CD4-positive, alpha-beta T cell treated with Interleukin-2 at 100 ng/mL for 4 hours (primary cell): Measurements from ENCODE around the gene RASA2.
"Not testable (repeated sequence)": the region's sequence is repeated elsewhere in the genome, so short reads cannot be mapped to it uniquely, and the experiment has no call there.

Source experiments
- DNase-seq: peaks from one replicate; pipeline ENCODE4 v3.0.0-alpha.2; 2020; ENCODE audit warnings: low spot score

Gene RASA2

DNA sequence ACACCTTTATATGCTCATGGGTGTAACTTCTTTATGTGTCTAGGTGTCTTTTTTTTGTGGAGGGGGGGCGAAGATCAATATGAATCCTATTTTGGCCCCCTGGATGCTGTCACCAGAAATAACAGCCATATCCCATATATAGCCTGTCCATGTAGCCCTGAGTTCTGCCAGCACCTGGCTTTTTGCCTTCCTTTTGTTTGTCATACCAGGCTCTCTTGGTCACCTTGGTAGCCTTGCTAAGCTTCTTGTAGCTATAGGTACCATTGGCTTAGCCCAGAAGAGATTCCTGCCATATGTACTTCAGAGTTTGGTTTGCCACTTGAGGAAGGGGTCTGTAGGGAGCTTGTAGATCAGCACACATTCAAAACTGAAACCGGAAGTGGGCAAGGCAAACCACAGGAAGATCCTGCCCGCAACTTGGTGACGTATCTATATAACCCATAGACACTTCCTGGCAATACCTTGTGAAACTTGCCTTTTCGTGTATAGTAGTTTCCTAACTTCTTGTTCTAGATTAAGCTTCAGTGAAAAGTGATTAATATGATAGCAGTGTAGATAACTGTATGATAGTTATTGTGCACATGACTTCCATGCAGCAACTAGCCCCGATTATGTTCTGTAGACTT lies 11.9 kb downstream of the RASA2 start:
- peak; percentile 91 for DNase-seq

DNA sequence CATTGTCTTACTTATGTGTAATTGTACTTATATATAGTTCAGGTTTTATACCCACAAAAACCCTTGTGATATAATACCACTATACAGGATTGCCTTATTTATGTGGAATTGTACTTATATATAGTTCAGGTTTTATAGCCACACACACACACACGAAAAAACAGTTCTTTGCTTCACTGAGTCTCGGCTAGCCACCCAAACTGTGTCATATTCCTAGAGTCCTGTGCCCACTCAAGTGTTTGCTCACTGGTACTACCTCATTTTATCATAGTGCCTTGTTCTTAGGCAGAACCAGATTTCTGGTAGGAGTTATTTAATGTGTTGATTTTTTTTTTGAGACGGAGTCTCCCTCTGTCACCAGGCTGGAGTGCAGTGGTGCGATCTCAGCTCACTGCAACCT lies 12.5 kb downstream of the RASA2 start:
- DNase-seq: no peak

DNA sequence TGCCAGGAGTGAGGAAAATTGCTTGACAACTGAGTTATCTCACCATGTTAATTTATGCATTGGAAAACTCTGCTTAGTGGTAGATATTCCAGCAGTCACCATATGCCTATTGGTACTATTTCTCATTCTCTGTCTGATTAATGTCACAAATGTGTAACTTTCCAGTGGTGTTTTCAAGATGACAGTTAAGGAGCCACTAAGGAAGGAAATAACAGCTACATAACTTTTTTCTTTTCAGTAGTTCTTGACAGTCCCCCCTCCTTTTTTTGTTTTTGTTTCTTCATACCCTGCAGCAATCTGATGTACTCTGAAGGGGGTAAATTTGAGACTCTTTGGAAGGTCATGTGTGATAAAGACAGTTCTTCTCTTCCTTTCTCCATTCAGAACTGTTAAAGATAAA lies 13.1 kb downstream of the RASA2 start:
- peak; percentile 15 for DNase-seq

DNA sequence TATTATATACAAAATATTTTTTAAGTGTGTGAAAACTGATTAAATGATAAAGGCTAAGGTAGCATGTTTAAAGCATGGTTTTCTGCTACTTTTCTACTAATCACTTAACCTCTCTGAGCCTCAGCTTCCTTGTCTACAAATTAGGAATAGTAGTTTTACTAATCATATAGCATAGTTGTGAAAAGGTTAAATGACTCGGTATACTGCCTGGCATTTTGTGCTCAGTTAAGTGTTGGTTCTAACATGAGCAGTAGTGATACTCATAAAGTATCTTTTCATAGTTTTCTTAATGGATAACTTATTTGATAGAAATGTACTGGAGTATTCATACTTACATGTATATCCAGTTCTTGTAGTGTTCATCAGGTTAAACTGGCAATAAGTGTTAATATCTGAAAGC lies 13.6 kb downstream of the RASA2 start:
- DNase-seq: no peak

DNA sequence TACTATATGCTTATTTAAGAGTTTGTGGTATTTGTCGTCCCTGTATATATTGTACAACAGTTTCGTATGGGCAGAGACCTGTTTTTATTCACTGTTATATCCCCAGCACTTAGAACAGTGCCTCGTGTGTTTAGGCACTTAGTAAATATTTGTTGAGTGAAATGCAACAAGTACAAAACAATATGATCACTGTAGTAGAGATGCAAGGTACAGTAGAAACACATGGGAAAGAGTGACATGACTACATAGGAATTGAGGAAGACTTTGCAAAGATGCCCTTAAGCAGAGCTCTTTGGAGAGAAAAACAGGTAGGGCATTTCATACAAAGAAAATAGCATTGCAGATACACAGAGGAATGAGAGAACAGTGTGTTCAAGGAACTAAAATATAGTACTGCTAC lies 18.3 kb downstream of the RASA2 start:
- no peak for DNase-seq

DNA sequence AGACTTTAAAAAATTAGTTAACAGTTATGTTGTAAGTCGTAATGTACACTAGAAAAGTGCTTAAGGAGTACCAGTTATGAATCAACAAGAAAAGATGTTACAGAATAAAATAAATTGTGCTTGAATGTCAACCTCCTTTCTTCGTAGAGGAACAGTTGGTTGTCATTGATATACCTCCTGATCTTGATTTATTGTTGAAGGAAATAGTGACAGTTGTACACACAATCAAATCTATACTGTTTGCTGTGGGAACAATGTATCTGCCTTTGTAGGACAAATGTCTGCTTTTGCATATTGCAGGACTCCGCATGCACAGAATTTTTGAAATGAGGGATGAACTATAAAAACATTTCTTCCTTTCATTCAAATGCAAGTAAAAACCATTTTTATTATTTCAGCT lies 19.2 kb downstream of the RASA2 start:
- no peak for DNase-seq

DNA sequence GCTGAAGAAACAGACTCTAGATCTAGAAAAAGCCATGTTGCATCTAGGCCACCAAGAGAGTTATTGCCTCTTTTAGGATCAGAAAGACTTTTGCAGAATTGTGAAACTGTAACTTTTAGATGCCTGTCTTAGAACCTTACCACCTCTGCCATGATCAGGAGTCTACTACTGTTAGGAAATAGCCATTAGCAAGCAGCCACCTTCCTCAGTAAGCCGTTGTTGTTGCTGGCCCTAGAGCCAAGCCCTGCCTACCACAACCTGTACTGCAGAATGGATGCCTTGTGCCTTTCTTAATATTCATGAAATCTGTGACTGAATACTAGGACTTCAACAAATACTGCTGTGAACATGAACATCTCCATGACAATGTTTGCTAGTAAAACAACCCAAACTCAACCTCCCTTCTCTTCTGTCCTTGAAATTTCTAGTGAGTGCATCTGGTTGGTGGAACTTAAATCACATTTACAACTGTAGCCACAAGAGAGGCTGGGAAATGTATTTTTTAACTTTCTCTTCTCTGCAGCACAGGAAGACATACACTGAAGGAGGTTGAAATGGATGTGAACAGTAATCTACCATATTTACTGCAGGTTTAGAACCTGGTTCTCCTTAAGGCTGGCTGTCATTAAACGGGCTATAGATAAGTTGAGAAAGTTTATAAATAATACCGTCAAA lies 20.7 kb downstream of the RASA2 start:
- DNase-seq: no peak

DNA sequence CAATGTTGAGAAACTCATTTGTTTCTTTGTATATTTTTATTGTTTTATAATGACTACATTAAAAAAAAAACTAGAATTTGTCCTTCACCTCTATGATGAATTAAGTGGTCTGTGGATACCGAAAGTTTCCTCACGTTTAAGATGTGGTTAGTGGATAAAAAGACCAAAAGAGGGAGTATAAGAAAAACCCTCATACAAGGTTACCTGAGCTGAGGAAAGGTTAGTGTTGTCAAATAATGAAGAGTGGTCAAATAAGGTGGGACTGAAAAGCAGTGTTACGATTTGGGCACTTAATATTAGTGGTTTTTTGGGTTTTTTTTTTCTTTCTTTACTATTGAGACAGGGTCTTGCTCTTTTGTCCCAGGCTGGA lies 21.2 kb downstream of the RASA2 start:
- DNase-seq: no peak

DNA sequence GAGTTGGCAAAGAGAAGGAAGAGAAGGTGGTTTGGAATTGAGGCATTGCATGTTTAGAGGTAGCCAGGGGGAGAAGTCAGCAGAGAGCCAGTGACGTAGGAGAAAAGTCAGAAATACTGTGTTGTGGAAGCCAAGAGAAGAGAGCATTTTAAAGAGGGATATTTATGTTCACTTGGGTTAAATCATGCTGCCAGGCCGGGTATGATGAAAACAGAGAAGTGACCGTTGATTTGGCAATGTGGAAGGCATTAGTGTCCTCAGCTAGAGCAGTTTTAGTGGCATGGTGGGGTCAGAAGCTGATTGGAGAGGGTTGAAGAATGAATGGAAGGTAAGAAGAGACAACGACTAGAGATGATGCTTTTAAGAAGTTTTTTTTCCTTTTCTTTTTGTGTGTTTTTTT lies 24.5 kb downstream of the RASA2 start:
- no peak for DNase-seq

DNA sequence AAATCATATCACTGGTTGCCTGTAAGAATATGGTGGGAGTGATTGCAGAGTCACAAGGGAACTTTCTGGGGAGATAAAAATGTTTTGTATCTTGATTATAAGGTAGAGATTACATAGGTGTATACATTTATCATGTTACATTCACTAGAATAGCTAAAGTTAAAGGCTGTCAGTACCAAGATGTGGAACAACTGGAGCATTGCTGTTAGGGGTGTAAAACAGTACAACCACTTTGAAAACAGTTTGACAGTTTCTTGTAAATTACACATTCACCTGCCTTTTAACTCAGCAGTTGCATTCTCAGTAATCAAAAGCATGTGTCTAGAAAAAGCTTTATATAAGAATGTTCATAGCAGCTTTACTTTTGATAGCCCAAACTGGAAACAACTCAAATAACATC lies 27.6 kb downstream of the RASA2 start:
- no peak for DNase-seq

DNA sequence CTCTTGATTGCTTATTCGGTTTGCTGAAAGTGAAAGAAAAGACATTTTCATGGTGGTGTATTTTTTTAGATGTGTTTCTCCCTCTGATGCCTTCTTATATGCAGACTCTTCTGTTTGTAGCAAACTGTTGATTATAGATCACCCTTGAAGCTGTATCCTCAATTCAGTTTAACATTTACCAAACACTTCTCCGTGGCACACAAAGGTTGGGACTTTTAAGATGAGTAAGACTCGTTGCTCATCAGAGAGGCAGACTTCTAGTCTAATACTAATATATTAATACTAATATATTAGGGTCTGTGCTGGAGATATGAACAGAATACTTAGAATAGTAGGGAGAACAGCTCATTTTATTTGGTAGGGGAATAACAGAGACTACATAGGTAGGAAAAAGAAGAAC lies 32.8 kb downstream of the RASA2 start:
- DNase-seq: no peak

DNA sequence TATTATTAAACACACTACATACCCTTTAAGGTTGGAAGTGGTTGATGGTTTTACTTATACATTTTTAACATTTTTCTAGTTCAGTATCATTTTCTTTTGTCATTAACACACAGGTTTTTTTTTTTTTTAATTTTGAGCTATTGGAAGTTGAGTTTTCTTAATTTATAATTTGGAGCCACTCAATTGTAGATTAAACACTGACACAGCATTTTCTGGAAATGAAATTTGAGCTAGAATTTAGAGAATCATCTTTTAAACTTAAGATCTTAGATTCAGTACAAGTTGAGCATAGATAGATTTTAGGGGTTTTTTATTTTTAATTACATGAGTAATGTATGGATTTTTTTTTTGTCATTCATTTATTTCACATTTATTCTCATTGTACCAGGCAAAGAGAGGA lies 35.0 kb downstream of the RASA2 start:
- no peak for DNase-seq

DNA sequence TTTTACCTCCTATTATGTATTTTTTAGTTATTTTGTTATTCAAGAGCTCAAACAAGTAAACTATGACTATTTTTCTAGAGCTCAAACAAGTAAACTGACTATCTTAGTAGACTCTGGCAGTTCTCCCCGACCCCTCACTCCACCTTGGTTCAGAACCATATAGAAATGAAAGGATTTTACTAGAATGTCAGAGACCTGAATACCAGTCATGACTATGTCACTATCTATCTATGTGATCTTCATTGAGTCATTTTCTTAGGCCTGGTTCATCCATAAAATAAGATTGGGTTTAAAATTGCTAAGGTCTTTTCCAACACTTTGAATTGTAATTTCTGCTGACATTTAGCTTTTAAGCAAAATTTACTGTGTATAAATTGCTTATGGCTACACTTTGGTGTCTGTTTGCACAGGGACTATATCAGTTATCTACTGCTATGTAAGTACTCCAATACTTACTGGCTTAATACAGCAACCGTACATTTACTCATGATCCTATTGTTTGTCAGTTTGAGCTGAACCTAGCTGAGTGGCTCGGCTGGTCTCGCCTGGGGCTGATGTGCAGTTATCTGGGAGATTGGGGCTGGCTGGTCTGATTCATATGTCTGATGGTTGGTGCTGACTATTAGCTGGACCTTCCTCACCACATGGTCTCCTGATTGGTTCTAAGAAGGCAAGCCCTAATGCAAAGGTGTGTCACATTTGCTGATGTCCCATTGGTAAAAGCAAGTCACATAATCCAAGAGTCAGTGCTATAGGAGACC lies 37.0 kb downstream of the RASA2 start:
- no peak for DNase-seq

DNA sequence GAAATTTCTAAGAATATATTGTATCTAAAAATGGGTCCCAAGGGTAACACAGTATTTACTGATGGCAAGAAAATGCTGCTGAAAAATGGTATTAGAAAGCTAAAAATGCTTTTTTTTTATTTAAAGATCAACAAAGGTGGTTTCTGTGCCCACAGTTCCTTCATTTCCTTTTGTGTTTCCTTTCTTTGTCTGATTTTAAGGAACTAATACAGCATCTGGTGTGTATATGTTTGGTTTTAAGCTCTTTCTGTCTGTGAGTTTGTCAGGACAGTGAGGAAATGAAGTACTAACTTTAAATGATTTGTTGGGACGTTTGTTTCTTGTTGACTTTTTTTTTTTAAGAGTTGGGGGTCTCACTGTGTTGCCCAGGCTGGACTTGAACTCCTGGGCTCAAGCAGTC lies 38.2 kb downstream of the RASA2 start:
- no peak for DNase-seq

DNA sequence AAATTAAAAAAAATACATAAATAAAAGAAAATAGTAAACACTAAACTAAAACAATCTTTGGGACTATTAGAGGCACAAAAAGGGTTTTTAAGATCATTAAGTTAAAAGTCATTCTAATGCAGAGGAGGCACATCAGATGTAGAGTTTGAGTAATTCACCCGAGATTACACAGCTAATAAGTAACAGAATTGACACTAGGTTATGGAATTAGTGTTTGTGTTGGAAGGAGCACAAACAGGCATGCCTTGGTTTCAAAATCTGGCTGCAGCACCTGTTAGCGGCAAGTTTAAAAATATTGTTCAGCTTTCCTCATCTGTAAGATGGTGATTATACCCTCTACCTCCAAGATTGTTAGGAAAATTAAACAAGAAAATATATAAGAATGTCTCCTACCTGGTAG lies 39.0 kb downstream of the RASA2 start:
- no peak for DNase-seq

DNA sequence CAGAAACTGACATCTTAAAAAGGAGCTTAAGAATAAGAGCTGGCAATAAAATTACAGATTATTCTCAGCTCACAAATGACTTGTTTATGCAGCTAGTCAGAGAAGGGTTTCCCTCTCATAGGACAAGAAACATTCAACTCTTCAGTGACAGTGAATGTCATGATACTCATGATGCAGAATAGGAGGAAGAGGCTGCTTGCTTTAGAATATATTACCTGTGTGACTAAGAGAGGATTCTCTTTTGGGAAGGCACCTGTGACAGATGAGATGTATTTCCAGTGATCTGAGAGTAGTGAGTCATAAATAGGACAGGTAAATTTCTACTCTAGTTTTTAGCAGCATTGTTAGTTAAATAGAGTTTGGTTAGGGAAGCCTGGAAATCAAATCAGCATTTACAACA lies 39.9 kb downstream of the RASA2 start:
- peak; percentile 42 for DNase-seq

DNA sequence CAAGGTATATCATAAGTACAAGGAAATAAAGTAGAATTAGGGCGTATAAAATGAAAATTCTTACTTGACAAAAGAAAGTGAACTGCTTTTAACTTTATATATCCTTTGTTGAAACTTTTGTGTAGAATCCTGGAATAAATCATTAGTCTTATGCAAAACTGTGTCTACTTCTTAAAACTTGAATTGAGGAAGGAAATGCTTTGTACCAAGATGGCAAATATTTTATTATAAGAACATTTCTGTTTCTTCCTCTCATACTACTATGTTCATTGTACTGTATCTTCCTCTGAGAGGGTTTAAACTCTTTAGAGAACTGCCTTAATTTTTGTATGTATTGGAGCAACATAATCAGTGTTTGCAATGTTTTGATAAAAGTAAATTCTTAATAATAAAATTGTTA lies 42.0 kb downstream of the RASA2 start:
- no peak for DNase-seq

DNA sequence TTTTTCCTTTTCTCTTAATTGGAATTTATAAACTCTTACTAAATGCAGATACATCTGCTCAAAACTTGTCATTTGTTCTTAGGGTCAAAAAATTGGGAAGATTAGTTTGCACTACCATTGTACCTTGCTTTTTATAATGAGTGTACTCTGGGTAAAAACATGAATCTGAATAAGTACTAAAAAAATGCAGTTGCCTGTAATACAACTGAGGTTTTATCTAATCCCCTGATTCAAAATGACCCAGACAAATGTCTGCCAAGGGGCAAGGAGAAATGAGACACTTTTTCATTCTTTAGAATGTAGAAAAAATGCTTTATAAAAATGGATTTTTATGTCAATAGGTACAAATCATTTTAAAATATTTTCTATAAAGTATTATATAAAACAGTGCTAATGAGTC lies 42.4 kb downstream of the RASA2 start:
- no peak for DNase-seq

DNA sequence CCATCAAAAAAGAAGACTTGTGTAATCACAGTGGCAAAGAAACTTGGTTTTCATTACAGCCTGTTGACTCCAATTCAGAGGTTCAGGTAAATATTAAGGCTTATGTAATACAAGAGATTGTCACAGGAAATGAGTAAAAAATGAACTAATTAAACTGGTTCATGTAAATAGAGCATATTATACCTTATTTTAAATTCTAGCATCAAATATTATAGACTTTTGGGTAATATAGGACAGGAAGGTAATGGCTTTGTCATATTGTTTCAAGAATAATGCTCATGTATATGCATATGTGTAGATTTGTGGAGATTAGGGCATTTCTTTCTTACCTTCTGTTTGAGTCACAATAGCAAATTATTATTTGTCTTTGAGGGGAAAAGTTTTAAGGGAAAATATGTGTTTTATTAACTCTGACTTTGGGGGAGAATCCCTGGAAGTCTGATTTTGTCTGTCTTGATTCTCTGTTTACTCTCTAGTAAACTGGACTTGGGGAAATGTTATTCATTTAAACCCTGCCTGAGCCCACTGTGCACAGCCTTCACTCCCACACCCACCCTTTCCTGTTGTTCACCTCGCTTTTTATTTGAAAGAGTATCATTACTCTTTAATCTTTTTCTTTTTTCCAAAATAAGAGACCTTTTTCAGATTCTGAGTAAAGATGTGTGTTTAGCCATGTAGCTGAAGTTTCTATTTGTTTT lies 43.0 kb downstream of the RASA2 start:
- DNase-seq: peak; percentile 45

DNA sequence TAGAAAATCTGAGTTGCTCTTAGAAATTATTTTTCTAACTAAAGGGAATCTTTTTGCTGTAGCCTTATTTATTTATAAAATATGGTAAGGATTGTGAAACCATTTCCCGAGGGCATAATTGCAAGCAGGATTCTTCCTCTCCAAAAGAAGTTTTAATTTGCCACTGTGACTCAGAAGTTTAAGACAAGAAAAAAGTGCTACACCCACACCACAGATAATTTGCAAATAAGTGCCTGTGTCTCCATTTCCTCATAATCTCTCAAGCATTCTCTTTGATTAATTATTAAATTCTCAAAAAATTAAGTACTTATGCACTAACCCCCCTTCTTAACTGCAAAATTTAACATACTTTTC lies 43.6 kb downstream of the RASA2 start:
- DNase-seq: peak; percentile 19

DNA sequence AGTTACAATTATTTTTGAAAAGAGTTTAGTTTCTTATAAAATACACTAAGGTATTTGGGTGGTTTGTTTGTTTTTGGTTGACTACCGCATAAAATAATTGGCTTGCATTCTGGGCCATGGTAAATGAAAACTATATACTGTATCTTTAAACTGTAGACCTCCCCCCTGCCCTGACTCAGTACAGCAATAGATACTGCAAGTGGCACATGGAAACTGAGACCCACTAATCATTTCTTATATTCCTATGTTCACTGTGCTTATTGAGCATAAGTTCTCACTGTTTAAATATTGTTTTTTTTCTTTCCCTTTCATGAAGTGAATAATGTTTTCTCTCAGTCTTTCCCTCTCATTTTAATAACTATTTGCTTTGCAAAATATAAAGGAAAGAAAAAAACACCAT lies 45.8 kb downstream of the RASA2 start:
- no peak for DNase-seq

DNA sequence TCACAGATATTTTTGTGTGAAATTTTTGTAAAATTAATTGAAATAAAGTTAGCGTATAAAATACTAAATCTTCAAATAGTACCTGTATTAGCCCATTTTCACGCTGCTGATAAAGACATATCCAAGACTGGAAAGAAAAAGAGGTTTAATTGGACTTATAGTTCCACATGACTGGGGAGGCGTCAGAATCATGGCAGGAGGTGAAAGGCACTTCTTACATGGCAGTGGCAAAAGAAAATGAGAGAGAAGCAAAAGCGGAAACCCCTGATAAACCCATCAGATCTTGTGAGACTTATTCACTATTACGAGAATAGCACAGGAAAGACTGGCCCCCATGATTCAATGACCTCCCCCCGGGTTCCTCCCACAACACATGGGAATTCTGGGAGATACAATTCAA lies 49.2 kb downstream of the RASA2 start:
- not testable (repeated sequence) for DNase-seq

DNA sequence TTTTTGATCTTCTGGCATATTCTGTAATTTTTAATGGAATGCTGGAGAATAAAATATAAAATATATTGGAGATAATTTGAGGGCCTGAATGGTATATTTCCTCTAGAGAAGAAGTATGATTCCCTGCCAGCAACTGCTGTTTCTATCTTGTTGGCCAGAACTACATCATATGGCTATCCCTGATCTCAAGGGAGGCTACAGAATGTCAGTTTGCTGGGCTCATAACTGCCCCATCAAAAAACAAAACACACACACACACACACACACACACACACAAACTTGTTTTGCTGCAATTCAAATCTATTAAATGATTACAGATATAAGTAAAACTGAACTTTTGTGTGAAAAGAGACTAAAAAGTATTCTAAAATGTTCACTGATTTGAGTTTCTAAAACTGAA lies 51.0 kb downstream of the RASA2 start:
- DNase-seq: no peak
